Measurements from ENCODE around the gene FHAD1. TPM values are rescaled to one million over a fixed set of nuclear protein-coding genes. Genes with fewer than 3 reads are reported as not detected.

The FHAD1 gene
- total and polyA plus RNA-seq, 9 of the 15 experiments (the other 6 are each of a cell fraction or from before 2014, with no cell fraction given), result 0.32 to 2.1 (median 1.5) TPM; not detected in 1

GRCh38 chr1:15444468-15445389 lies 197.7 kb downstream of the FHAD1 start (continued):
- no peak for TF ChIP-seq FIP1L1 (IDR thresholded peaks at IDR 0.05; ENCODE audit: low read depth, low read length, poor library complexity, severe bottlenecking)
- TF ChIP-seq REST (IDR thresholded peaks at IDR 0.05; ENCODE audit: borderline replicate concordance), result 0 out of 2 replicates have a peak, but pooled peaks have one; percentile 10
- 0 out of 2 replicates have a peak, but pooled peaks have one; percentile 48 for TF ChIP-seq REST (CRISPR knock-in tag; IDR thresholded peaks at IDR 0.05; ENCODE audit: low read depth)
- no peak for TF ChIP-seq NCOA4 (IDR thresholded peaks at IDR 0.05; ENCODE audit: partially characterized antibody)
- no peak for TF ChIP-seq ETV5 (CRISPR knock-in tag; IDR thresholded peaks at IDR 0.05; ENCODE audit: low read depth)
- TF ChIP-seq COPS2 (conservative IDR thresholded peaks at IDR 0.05), result no peak
- 0 out of 2 replicates have a peak, but pooled peaks have one; percentile 2 for TF ChIP-seq ZNF121 (CRISPR knock-in tag; conservative IDR thresholded peaks at IDR 0.05)
- peak; percentile 57; the same call in 1 of the 2 replicates for TF ChIP-seq CEBPG (CRISPR knock-in tag; IDR thresholded peaks at IDR 0.05)
- no peak for TF ChIP-seq CEBPG (tag; conservative IDR thresholded peaks at IDR 0.05 in 1 of 2, IDR thresholded peaks at IDR 0.05 in 1 of 2)
- TF ChIP-seq DACH1 (IDR thresholded peaks at IDR 0.05; ENCODE audit: partially characterized antibody), result no peak
- no peak for TF ChIP-seq ZNF512 (tag; IDR thresholded peaks at IDR 0.05)
- TF ChIP-seq MLLT1 (IDR thresholded peaks at IDR 0.05), result no peak
- TF ChIP-seq PTBP1 (IDR thresholded peaks at IDR 0.05; ENCODE audit: low read depth, low read length), result 0 out of 2 replicates have a peak, but pooled peaks have one; percentile 40
- no peak for TF ChIP-seq CBX2 (IDR thresholded peaks at IDR 0.05; ENCODE audit: insufficient read depth, low read length, poor library complexity, severe bottlenecking)
- TF ChIP-seq ADNP (tag; IDR thresholded peaks at IDR 0.05), result peak; percentile 100
- no peak for TF ChIP-seq ZC3H11A (IDR thresholded peaks at IDR 0.05; ENCODE audit: low read depth, low read length)

Data from K562 (cell line).